NCI-H2171 treated with DMSO at 0.1 percent for 48 hours (cell line): ENCODE measurements around the gene TNRC6A.
"Not testable (repeated sequence)": the region's sequence is repeated elsewhere in the genome, so short reads cannot be mapped to it uniquely, and the experiment has no call there.

Experiments
- DNase-seq: peaks from one replicate; lab custom pipeline; 2025; lab: John Stamatoyannopoulos, UW

The TNRC6A gene

DNA sequence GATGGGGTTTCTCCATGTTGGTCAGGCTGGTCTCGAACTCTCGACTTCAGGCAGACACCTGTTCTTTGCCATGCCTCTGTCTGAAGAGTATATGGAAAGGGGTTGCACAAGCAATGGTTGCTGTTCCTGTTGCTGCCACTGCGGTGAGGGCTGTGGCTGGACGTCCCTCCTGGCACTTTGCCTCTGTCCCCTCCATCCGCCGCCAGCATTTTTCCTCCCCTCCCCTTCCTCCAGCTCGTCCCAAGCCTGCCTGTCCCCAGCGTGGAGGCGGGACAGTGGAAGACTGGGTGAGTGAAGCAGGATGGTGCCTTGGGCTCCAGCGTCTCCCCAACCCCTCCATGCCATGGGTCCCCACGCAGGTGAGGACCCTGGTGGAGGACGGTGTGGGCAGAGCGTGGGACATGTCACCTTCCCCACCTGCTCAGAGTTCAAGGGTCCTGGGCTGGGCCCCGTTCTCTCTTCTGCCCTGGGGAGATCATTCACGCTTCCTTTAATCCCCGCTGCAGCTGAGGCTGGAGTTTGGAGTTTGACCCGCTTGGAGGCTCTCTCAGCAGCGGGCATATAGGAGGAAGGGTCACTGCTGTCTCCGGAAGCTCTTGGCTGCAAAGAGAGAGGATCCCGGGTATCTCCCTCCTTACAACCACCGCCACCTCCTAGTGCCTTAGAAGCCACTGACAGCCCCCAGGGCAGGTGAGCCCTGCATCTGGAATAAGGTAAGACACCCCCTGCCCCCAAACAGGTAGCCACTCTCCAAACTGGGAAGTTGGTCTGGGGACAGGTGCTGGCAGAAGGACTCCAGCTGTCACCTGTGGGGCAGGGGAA is 116.5 kb downstream of the TNRC6A start, which contains the start of gene SLC5A11:
TSS of gene SLC5A11 (plus strand) at position 238 of the 822 bp plus-strand sequence. CDS start 12,681 bp downstream, outside the sequence.
- no peak for DNase-seq

DNA sequence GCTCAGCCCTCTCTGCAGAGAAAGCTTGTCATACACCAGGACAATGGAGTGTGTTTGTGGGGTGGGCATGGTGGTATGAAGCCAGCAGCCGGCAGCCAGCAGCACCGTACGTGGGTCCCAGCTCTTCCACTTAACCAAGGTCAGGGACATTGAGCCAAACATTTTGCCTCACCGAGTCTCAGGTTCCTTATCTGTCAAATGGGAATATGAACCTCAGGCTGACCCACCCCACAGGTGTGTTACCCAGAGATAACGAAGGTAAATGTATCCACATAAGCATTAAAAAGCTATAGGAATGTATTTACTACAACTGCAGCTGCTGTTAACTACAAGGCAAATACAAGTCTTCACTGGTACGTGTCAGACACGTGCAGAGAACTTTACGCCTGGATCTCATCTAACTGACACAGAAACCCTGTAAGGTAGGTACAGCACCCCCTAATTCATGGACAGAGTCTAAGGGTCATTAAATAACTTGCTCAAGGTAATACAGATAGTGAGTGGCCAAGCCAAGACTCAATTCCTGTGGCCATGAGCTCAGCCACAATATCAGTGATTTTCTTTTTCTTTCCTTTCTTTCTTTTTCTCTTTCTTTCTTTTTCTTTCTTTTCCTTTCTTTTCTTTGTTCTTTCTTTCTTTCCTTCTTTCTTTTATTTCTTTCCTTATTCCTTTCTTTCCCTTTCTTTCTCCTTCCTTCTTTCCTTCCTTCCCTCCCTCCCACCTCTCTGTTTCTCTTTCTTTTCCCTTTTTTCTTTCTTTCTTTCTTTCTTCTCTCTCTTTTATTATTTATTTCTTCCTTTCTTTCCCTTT is 117.3 kb downstream of the TNRC6A start:
- DNase-seq = no peak

DNA sequence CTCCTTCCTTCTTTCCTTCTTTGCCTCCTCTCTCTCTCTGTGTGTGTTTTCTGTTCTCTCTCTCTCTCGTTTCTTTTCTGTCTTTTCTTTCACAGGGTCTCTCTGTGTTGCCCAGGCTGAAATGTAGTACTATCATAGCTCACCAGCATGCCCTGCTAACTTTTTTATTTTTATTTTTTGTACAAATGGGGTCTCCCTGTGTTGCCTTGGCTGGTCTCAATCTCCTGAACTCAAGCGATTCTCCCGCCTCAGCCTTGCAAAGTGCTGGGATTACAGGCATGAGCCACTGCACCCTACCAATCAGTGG is 117.9 kb downstream of the TNRC6A start:
- no peak for DNase-seq

DNA sequence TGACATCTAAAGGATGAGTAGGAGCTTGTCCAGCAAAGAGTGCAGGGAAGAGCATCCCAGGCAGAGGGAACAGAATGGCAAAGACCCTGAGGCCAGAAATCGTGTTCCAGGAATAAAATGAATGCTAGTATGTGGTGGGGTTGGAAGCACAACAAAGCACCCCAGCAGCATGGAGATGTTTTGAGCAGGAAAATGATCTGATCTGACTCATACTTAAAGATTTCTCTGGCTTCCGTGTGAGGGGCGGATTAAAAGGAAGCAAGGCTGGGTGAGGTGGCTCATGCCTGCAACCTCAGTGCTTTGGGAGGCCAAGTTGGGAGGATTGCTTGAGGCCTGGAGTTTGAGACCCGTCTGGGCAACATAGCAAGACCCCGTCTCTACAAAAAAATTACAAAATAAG is 118.6 kb downstream of the TNRC6A start:
- no peak for DNase-seq

DNA sequence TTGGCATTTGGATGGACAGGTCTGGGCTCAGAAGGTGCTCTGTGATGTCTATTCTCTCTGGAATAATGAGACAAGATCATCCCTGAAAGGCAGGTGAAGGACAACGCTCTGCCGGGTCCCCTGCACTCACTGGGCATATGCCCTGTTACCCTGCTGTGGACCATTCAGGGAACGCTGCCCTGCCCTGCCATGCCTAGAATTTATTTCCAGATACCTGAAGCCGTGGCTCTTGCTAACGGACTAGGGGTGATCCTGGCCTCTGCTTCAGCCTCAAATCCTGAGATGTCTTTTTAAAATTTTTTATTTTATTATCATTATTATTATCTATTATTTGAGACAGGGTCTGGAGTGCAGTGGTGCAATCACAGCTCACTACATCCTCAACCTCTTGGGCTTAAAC is 120.2 kb downstream of the TNRC6A start:
- no peak for DNase-seq

DNA sequence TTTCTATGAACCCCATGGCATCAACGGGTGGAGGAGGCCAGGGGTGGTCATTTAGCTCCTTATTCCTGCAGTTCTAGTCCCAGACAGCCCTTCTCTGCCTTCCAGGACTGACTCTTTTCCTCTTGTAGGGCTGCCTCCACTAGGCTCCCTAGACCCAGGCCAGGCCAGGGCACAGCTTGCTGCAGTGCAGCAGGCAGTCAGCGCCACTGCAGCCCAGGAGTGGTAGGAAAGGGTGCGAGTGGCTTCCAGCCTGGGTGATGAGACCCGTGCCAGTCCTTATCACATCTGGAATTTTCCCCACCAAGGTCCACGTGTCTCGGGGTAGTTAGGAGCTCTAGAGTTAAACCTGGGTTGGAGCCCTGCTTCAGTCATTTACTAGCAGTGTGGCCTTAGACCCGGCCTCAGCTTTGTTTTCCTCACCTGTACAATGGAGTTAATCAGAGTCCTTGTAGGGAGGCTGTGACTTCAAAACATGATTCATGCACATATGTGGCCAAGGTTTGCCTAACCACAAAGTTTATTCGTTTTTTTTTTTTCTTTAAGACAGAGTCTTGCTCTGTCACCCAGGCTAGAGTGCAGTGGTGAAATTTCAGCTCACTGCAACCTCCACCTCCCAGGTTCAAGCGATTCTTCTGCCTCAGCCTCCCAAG is 121.0 kb downstream of the TNRC6A start:
- no peak for DNase-seq

DNA sequence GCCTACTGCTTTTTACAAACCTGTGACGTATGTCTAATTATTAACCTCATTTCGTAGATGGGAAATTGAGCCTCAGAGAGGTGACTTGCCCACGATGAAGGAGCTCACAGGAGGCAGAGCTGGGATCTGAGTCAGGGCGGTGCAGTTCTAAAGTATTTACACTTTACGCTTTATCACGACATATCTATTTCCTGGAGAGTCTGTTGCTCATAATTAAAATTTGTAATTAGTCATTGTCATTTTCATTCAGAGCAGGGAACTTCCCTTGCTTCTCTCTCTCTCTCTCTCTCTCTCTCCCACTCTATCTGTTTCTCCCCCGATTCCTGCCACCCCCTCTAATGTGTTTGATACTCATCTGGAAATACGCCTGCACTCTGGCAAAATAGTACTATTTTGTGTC is 122.2 kb downstream of the TNRC6A start:
- no peak for DNase-seq

DNA sequence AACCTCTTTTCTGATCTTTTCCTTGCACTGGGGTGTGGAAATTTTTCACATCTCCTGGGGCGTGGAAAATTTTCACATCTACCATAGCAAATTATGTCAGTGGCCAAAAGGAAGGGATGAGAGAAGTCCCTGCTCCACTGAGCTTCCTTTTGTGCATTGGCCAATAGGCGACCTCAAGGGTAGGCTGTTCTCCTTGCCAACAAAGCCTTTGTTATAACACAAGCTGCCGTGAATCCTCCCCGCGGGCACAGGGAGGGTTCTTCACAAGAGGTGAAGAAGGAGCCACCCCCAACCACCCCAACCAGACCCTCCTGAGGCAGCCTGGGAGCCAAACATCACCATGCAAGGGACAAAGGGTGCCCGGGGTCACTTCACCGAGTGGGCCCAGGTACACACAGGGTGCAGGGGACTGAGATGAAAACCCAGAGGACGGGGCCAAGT is 122.8 kb downstream of the TNRC6A start:
- DNase-seq = no peak

DNA sequence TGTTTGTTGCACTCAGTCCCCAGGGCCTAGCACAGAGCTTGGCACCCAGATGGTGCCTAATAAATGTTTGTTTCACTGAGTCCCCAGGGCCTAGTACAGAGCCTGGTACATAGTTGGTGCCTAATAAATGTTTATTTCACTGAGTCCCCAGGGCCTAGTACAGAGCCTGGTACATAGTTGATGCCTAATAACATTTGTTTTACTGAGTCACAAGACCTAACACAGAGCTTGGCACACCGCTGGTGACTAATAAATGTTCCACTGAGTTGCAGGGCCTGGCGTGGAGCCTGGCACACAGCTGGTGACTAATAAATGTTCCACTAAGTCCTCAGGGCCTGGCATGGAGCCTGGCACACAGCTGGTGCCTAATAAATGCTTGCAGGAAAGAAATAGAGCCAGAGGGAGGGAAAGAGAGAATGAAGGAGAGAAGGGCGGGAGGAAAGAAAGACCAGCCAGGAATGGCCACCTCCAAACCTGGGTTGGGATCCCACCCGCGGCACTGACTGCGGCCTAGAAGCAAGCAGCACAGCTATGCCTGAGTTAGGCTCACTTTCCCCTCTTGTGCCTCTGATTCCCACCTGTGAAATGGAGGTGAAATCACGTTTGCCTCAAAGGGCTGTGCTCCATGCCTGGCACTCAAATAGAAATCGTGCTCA is 123.8 kb downstream of the TNRC6A start:
- no peak for DNase-seq

DNA sequence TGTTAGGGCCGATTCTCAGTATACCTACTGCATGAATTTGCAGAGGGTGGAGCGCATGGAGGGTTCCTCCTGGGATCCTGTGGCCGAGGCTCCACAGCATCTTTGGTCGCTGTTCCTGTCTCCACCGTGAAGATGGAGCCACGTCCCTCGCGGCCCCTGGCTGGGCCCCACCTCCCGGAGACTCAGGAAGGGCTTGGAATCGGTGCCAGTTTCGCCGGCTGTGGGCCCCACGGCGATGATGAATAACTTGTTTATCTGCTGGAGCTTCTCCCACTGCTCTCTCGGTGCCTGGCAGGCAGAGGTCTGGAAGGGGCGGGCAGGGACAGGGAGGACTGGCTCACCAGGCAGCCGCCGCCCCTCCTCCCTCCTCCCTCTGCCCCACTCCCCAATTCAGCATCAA is 124.4 kb downstream of the TNRC6A start:
- DNase-seq = no peak

DNA sequence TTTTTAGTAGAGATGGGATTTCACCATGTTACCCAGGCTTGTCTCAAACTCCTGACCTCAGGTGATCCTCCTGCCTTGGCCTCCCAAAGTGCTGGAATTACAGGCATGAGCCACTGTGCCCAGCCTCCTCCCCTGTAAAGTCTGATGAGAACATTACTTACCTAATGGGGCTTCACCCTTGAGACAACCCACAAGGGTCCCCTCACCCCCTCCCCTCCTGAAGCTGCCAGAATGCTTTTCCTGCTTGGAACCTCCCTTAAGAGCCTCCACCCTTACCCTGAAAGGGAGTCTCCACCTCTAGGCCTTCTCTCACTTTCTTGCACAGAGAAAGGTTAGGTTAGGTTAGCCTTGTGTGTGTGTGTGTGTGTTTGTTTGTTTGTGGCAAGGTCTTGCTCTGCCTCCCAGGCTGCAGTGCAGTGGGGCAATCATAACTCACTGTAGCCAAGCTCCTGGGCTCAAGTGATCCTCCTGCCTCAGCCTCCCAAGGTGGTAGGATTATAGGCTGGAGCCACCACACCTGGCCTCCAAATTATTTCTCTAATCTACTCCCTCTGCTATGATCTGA is 125.2 kb downstream of the TNRC6A start:
- DNase-seq = no peak

DNA sequence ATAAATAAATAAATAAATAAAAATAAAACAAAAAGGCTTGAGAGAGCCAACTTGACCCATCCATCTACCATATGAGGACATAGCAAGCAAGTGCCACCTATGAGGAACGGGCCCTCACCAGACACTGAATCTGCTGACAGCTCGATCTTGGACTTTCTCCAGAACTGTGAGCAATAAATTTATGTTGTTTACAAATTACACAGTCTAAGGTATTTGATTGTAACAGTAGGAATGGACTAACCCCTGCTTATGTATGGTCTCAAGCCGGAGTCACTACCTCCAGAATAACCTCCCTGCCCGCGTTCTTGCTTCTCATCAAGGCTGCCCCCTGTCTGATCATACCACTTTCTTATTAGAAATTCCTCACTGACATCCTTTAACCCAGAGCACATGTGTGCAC is 126.2 kb downstream of the TNRC6A start:
- no peak for DNase-seq

DNA sequence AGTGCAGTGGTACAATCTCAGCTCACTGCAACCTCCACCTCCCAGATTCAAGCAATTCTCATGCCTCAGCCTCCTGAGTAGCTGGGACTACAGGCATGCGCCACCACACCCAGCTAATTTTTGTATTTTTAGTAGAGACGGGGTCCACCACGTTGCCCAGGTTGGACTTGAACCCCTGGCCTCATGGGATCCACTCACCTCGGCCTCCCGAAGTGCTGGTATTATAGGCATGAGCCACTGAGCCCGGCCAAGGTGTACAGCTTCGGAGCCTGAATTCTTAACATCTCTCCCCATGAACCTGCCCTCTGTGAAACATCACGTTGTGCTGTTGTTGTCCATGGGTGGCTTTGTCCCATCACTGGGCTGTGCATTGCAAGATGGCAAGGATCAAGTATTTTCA is 127.4 kb downstream of the TNRC6A start:
- DNase-seq = not testable (repeated sequence)

DNA sequence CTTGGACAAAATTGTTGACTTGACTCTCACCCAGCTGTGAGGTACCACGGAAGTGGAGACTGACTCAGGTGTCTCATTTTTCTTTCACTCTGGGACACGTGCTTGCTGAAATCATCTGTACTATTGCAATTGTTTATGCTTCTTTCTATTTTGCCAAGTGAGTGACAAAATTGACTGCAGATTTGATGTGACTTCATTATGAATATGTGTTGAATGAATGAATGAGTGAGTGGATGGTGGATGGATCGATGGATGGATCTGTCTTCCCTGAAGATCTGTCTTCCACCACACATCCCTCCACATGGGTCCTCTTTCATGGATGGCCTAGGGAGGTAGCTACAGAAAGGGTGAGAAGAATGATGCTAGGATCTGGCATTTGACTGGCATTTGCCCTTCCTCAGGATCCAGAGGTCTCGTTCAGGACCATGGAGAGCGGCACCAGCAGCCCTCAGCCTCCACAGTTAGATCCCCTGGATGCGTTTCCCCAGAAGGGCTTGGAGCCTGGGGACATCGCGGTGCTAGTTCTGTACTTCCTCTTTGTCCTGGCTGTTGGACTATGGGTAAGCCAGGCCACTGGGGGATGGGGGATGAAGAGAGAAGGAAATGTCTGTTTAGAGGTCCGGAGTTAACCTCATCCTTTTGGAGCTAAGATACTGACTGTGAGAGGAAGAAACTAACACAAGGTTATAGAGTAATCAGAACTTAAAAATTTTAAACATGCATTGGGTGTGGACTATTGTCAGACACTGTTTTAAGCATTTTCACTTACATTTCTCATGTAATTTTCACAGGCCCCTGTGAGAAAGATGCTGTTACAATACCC is 129.0 kb downstream of the TNRC6A start:
- DNase-seq = no peak

DNA sequence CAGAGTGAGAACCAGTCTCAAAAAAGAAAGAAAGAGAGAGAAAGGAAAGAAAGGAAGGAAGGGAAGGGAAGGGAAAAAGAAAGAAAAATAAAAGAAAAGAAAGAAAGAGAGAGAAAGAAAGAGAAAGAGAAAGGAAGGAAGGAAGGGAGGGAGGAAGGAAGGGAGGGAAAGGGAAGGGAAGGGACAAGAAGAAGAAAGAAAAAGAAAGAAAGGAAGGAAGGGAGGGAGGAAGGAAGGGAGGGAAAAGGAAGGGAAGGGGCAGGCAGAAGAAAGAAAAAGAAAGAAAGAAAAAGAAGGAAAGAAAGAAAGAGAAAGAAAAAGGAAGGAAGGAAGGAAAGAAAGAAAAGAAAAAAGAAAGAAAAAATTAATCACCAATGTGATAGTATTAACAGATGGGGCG is 132.0 kb downstream of the TNRC6A start:
- no peak for DNase-seq

DNA sequence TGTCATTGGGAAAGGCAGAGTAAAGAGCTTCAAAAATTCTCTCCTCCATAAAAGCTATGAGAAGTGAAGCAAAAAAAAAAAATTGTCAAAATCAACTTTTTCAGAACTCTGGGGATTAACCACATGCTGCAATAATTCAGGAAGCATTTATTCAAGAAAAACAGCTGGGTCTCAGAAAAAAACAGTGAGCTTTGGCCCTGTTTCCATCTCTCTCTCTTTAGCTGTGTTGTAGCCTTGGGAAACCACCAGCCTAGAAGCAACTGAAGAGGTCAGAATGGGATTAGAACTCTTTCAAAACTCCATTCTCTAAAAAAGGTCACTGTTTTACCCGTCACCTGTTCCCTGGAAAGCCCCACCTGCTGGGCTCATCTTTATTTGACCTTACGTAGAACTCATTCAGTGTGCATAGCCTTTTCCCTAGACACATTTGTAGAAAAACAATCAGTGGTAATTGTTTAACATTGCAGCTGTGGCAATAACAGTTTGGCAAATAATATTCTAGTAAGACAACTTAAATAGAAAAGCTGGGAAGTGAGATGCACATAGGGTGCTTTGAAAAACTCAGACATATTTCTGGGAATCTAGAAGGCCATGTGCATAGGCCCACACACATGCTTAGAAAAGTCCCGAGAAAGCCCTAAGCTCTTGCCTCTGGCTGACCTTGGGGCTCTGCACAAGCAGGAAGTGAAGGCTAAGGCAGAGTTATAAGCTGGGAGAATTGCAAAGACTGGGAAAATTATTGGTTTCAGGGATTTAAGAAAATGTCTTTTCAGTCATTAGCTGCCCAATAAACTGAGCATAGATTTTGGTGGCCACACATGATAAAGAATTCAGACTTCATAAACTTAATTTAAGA is 134.4 kb downstream of the TNRC6A start:
- no peak for DNase-seq

DNA sequence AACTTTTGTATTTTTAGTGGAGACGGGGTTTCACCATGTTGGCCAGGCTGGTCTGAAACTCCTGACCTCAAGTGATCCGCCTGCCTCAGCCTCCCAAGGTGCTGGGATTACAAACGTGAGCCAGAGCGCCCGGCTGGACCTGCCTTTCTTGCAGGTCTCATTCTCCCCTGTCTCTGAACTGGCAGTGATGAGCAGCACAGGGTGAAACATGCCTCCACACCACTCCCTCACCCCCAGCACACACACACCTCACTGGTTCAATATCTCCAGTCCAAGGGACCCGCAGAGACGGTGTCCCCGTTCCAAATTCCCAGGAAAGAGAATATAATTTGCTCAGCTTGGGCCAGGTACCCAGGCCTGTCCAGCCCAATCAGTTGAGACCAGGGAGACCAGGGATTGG is 139.6 kb downstream of the TNRC6A start:
- no peak for DNase-seq

DNA sequence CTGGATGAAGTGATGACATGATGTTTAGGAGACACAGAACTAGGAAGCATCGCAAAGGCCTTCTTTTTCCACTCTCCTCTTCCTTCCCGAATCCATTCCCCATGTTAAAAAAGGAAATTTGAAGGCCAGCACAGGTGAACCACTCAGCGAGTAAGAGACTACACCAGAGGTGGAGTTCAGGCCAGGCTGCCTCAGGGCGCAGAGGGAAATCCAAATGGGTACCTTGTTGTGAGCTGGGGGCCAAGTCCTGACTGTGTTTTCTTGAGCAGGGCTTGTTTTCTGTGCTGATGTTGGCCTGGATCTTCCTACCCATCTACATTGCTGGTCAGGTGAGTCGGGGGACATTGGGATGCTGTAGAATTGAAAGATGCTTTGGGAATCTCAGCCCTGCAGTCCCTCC is 142.4 kb downstream of the TNRC6A start:
- no peak for DNase-seq

DNA sequence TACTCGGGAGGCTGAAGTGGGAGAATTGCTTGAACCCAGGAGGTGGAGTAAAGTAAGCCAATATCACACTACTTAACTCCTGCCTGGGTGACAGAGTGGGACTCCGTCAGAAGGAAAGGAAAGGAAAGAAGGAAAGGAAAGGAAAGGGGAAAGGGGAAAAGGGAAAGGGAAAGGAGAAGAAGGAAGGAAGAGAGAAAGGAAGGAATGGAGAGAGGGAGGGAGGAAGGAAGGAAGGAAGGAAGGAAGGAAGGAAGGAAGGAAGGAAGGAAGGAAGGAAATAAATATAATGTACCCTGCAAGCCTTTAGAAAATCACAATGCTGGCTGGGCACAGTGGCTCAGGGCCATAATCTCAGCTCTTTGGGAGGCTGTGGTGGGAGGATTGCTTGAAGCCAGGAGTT is 143.6 kb downstream of the TNRC6A start:
- no peak for DNase-seq

DNA sequence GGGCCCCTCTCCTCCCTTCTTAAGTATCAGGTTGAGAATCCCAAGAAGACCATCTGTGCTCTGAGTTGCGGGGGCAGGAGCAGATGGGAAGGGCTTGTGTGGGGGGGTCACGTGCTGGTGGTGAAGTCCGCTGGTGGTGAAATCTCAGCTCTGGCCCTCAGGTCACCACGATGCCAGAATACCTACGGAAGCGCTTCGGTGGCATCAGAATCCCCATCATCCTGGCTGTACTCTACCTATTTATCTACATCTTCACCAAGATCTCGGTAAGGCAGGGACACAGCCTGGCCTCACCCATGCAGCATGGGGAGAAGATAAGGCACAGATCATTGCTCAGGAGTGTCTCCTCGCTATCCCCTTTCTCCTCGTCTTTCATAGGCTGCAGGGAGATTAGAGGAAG is 146.0 kb downstream of the TNRC6A start:
- DNase-seq = no peak
